GM06990 (cell line): ENCODE data around the gene COPS2.
"Not testable (repeated sequence)": the region's sequence is repeated elsewhere in the genome, so short reads cannot be mapped to it uniquely, and the experiment has no call there.

ENCODE experiments used
- DNase-seq: peaks from one replicate; pipeline ENCODE4 v3.0.0-alpha.2; 2011; ENCODE audit not compliant: insufficient read length; ENCODE audit errors: extremely low read depth
- H3K27me3 ChIP-seq: replicated peaks from 2 replicates; pipeline ENCODE4 v1.6.0; 2011; ENCODE audit warnings: low read length; ENCODE audit not compliant: control insufficient read depth, insufficient read depth
- H3K36me3 ChIP-seq: 2 replicates; pipeline ENCODE4 v1.5.1; 2011; ENCODE audit warnings: low read length; ENCODE audit not compliant: control insufficient read depth, insufficient read depth
- H3K4me3 ChIP-seq: replicated peaks from 2 replicates; pipeline ENCODE4 v1.5.1; 2011; ENCODE audit warnings: low read depth, mild to moderate bottlenecking, control low read depth, low read length
- TF ChIP-seq, protein P1 (sequence below): IDR thresholded peaks from 2 replicates; pipeline ENCODE4 v1.5.1; 2011; ENCODE audit warnings: low read length, control low read depth, mild to moderate bottlenecking, inconsistent platforms; ENCODE audit not compliant: insufficient read depth, poor library complexity, severe bottlenecking

The COPS2 gene

DNA sequence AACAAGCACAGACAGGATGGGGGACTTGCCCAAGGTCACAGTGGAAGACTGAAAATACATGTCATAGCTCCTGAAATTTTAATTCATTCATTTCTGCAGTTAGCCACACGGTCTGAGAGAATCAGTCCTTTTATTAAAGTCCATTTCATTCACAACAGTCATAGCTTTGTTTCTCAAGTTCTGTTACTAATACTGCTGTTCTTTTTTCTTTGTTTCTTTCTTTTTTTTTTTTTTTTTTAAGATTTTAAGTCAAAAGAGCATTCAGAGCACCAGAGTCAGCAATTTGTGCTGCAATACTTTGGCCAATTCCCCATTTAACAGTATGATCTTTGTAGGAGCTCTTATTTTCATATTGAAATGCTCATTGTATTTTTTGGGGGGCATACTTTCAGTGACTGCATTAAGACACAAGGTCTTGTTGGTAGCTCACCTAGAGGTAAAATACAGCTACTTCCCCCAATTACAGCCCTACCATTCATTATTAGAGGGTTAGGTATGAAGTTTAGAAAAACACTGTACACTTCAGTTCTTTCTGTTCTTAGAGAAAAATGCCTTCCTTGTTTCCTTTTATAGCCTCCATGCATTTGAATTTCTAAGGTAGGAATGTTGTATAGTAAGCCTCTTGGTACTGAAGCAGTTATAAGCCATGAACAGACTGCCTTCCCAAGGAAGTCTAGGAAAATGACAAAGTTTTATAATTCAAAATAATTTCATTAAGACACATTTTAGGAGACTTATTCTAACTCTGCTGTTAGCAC is 24.2 kb upstream of the COPS2 start:
- no peak for DNase-seq
- H3K36me3 ChIP-seq: no peaks in the 10 kb centered on the region; the same call in 1 of the 2 replicates
- TF ChIP-seq, protein P1, sequence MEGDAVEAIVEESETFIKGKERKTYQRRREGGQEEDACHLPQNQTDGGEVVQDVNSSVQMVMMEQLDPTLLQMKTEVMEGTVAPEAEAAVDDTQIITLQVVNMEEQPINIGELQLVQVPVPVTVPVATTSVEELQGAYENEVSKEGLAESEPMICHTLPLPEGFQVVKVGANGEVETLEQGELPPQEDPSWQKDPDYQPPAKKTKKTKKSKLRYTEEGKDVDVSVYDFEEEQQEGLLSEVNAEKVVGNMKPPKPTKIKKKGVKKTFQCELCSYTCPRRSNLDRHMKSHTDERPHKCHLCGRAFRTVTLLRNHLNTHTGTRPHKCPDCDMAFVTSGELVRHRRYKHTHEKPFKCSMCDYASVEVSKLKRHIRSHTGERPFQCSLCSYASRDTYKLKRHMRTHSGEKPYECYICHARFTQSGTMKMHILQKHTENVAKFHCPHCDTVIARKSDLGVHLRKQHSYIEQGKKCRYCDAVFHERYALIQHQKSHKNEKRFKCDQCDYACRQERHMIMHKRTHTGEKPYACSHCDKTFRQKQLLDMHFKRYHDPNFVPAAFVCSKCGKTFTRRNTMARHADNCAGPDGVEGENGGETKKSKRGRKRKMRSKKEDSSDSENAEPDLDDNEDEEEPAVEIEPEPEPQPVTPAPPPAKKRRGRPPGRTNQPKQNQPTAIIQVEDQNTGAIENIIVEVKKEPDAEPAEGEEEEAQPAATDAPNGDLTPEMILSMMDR: no peak
- H3K4me3 ChIP-seq: no peak overlapping the region
- H3K27me3 ChIP-seq: no peaks in the 10 kb centered on the region

DNA sequence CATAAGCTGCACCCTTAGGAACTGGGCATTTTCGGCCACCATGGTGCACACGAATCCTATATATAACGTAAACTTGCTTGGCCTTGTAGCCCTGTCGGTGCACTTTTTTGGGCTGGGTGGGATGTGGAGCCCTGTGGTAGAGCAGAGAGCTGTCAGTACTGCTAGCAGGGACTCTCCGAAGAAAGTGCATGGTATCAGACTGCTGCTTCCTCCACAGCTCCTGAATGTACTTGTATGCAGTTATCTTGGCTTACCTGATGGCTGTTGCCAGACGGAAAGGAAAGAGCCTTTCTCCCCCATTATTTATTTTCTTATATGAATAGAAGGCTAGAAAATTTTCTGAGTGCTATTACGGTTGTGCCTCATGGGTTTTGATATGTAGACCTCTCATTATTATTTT is 23.1 kb upstream of the COPS2 start:
- DNase-seq: no peak

DNA sequence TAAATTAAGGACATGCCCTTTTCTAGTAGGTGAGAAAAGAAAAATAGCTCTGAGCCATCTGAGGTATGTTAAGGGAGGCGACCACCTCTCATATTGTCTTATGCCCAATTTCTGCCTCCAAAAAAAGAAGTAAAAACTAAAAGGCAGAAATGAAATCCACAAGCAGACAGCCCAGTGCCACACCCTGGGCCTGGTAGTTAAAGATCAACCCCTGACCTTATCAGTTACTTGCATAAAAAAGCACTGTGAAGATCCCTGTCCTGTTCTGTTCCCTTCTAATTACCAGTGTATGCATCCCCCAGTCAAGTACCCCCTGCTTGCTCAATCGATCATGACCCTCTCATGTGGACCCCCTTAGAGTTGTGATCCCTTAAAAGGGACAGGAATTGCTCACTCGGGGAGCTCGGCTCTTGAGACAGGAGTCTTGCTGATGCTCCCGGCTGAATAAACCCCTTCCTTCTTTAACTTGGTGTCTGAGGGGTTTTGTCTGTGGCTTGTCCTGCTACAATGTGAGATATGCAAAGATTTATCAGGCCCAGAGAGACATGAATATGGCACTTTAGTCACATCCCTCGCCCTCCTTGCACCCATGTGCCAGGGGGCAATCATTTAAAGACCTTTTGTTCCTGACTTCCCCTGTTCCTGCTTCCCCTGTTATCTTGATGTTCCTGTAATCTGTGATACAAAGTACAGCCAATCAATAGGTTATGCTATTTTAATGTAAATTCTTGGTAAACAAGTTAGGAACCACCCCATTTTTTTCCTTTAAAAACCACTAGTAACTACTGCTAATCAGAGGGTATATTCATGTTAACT is 20.4 kb upstream of the COPS2 start:
- H3K36me3 ChIP-seq, H3K4me3 ChIP-seq, H3K27me3 ChIP-seq, DNase-seq: not testable (repeated sequence)

More for the DNA sequence above, 23.1 kb upstream of the COPS2 start:
- Histone ChIP-seq H3K27me3 (no peaks in the 10 kb centered on the region), H3K4me3 (no peak overlapping the region), H3K36me3 (no peaks in the 10 kb centered on the region; the same call in 1 of the 2 replicates)
- TF ChIP-seq, protein P1: no peak

DNA sequence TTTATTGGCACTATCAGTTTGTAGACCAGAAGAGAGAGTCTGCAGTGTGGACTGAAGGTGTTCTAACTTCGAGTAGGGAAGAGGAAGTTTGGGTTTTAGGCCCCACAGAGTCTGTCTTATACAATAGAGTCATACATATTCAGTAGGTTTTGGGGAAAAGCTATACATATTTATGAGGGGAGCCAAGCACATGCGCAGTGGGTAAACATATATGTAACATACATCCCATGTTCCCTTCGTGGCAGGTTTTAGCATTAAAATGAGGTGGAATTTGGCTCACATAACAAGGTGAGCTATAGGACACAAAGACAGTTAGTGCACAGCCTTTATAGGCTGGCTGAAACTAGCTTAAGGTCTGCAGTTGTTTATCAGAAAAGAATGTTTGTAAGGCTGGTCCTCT is 19.5 kb upstream of the COPS2 start:
- Histone ChIP-seq H3K27me3 (no peaks in the 10 kb centered on the region), H3K36me3 (no peaks in the 10 kb centered on the region; the same call in 1 of the 2 replicates), H3K4me3 (no peak overlapping the region)
- TF ChIP-seq, protein P1: no peak
- no peak for DNase-seq

DNA sequence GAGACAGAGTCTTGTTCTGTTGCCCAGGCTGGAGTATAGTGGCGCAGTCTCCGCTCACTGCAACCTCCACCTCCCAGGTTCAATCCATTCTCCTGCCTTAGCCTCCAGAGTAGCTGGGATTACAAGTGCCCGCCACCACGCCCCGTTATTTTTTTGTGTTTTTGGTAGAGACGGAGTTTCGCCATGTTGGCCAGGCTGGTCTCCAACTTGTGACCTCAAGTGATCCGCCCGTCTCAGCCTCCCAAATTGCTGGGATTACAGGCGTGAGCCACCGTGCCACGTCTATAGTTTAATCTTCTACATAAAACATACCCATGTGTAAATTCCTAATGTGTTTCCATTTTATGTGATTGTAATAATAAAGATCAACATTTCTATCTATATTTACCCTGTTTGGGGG is 16.4 kb upstream of the COPS2 start:
- Histone ChIP-seq H3K27me3 (no peaks in the 10 kb centered on the region), H3K4me3 (no peak overlapping the region; the same call in none of the 2 replicates), H3K36me3 (no peaks in the 10 kb centered on the region)
- TF ChIP-seq, protein P1: no peak
- DNase-seq: no peak
